GM19328 (cell line): ENCODE results near the gene TMEM243.

Experiments used
- ATAC-seq: cut with Tn5 transposase; IDR thresholded peaks from one replicate; pipeline ENCODE4 v1.9.1; 2021; ENCODE audit warnings: mild to moderate bottlenecking, moderate library complexity; ENCODE audit not compliant: unreplicated experiment

The TMEM243 gene

GRCh38 chr7:87164433-87164832, 55.1 kb downstream of the TMEM243 start:
- no peak for ATAC-seq

- ATAC-seq: no peak
Observed at GRCh38 chr7:87159538-87159937, 60.0 kb downstream of the TMEM243 start.

GRCh38 chr7:87156709-87157108, 62.8 kb downstream of the TMEM243 start:
- no peak for ATAC-seq

- no peak for ATAC-seq
Observed at GRCh38 chr7:87155788-87156187, 63.7 kb downstream of the TMEM243 start.

- ATAC-seq: no peak
Observed at GRCh38 chr7:87154569-87154968, 65.0 kb downstream of the TMEM243 start.

- no peak for ATAC-seq
Observed at GRCh38 chr7:87154166-87154565, 65.4 kb downstream of the TMEM243 start.

GRCh38 chr7:87152897-87153641, 66.5 kb downstream of the TMEM243 start:
- ATAC-seq: peak; percentile 2

- ATAC-seq: peak; percentile 85
Observed at GRCh38 chr7:87152112-87152896, 67.2 kb downstream of the TMEM243 start, which contains the start of gene DMTF1. DMTF1 (plus strand) TSS chr7:87152453; CDS start chr7:87164942, 12,489 bp downstream.

- peak; percentile 27 for ATAC-seq
Observed at GRCh38 chr7:87151729-87152111, 67.8 kb downstream of the TMEM243 start.

GRCh38 chr7:87151002-87151728, 68.4 kb downstream of the TMEM243 start:
- no peak for ATAC-seq

GRCh38 chr7:87148332-87148955, 71.1 kb downstream of the TMEM243 start:
- ATAC-seq: no peak

GRCh38 chr7:87147500-87147899, 72.0 kb downstream of the TMEM243 start:
- ATAC-seq: no peak

GRCh38 chr7:87146740-87147386, 72.7 kb downstream of the TMEM243 start:
- no peak for ATAC-seq
